ENCODE data around the gene CCT8L2. TPM values are rescaled to one million over a fixed set of nuclear protein-coding genes. Genes with fewer than 3 reads are reported as not detected.
A peak's percentile ranks its signal among the peaks of the same experiment; 100 is the strongest.
"Not testable (repeated sequence)": the region's sequence is repeated elsewhere in the genome, so short reads cannot be mapped to it uniquely, and the experiment has no call there.

Gene CCT8L2, protein sequence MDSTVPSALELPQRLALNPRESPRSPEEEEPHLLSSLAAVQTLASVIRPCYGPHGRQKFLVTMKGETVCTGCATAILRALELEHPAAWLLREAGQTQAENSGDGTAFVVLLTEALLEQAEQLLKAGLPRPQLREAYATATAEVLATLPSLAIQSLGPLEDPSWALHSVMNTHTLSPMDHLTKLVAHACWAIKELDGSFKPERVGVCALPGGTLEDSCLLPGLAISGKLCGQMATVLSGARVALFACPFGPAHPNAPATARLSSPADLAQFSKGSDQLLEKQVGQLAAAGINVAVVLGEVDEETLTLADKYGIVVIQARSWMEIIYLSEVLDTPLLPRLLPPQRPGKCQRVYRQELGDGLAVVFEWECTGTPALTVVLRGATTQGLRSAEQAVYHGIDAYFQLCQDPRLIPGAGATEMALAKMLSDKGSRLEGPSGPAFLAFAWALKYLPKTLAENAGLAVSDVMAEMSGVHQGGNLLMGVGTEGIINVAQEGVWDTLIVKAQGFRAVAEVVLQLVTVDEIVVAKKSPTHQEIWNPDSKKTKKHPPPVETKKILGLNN
- total RNA-seq, result not detected

DNA sequence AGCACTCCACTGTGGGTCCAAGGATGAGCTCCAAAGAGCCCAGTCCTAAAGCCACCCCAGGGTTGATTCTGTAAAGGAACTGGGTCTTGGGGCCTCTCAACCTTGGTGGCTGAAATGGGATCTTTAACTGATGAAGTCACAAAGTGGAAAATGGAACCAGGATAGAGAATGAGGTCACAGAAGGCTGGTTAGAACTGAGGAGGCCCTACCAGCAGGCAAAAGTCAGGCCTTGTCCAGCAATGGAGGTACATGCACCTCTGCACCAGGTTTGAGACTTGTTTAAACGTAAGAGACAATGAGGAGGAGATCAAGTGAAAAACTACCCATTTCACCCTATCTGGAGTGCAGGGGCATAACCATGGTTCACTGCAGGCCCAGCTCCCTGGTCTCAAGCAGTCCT lies at the start of gene CCT8L2:
CCT8L2 (minus strand) TSS at position 101 of the 400 bp plus-strand sequence. CDS start 260 bp downstream, outside the sequence.
- DNase-seq; POLR2A ChIA-PET; H3K27ac Mint-ChIP-seq; H3K9me3 Mint-ChIP-seq; ATAC-seq (ENCODE audit: low read depth); H3K4me1 Mint-ChIP-seq; H3K27me3 Mint-ChIP-seq; H3K4me3 Mint-ChIP-seq; H3K36me3 Mint-ChIP-seq: not testable (repeated sequence)

- H3K4me3 Mint-ChIP-seq; ATAC-seq (ENCODE audit: low read depth); H3K27ac Mint-ChIP-seq; DNase-seq; H3K27me3 Mint-ChIP-seq; POLR2A ChIA-PET; H3K9me3 Mint-ChIP-seq; H3K36me3 Mint-ChIP-seq; H3K4me1 Mint-ChIP-seq: not testable (repeated sequence)
These were observed 42.8 kb upstream of the CCT8L2 start for GRCh38 chr22:16635442-16635841.

DNA sequence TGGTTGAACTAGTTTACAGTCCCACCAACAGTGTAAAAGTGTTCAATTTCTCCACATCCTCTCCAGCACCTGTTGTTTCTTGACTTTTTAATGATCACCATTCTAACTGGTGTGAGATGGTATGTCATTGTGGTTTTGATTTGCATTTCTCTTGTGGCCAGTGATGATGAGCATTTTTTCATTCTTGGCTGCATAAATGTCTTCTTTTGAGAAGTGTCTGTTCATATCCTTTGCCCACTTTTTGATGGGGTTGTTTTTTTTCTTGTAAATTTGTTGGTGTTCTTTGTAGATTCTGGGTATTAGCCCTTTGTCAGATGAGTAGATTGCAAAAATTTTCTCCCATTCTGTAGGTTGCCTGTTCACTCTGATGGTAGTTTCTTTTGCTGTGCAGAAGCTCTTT lies 41.5 kb upstream of the CCT8L2 start:
- H3K27me3 Mint-ChIP-seq; DNase-seq; POLR2A ChIA-PET; ATAC-seq (ENCODE audit: low read depth); H3K4me1 Mint-ChIP-seq; H3K36me3 Mint-ChIP-seq; H3K27ac Mint-ChIP-seq; H3K9me3 Mint-ChIP-seq; H3K4me3 Mint-ChIP-seq: not testable (repeated sequence)

- H3K27ac Mint-ChIP-seq; POLR2A ChIA-PET; DNase-seq; H3K27me3 Mint-ChIP-seq; H3K4me3 Mint-ChIP-seq; ATAC-seq (ENCODE audit: low read depth); H3K36me3 Mint-ChIP-seq; H3K9me3 Mint-ChIP-seq; H3K4me1 Mint-ChIP-seq: not testable (repeated sequence)
These were observed 35.9 kb upstream of the CCT8L2 start for GRCh38 chr22:16628476-16628875.

DNA sequence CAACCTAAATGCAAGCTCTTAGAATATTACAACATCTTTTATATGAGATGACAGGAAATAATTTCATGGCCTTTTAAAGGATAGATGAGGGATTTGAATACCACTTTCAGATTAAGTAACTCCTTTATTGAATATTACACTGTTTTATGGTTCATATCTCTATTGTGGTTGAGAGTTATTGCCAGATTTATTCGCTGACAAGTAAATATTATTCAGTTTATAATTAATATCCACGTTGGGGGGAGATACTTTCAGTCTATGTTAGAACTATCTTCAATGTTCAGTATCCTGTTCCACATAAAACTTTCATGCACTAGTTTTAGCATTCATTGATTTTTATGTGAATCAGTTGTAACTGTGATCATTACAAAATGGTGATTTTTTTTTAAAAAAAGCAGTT lies 32.4 kb upstream of the CCT8L2 start:
- POLR2A ChIA-PET, H3K27ac Mint-ChIP-seq: not testable (repeated sequence)

GRCh38 chr22:16623595-16623994 lies 31.0 kb upstream of the CCT8L2 start:
- H3K27ac Mint-ChIP-seq; DNase-seq; H3K4me1 Mint-ChIP-seq; POLR2A ChIA-PET; ATAC-seq (ENCODE audit: low read depth); H3K4me3 Mint-ChIP-seq; H3K27me3 Mint-ChIP-seq; H3K9me3 Mint-ChIP-seq; H3K36me3 Mint-ChIP-seq: not testable (repeated sequence)

More for the DNA sequence above, 32.4 kb upstream of the CCT8L2 start:
- H3K27me3 Mint-ChIP-seq; H3K9me3 Mint-ChIP-seq; H3K36me3 Mint-ChIP-seq; DNase-seq; H3K4me1 Mint-ChIP-seq; H3K4me3 Mint-ChIP-seq; ATAC-seq (ENCODE audit: low read depth): not testable (repeated sequence)

GRCh38 chr22:16617516-16617915 lies 24.9 kb upstream of the CCT8L2 start:
- ATAC-seq (ENCODE audit: low read depth); H3K27me3 Mint-ChIP-seq; POLR2A ChIA-PET; H3K4me1 Mint-ChIP-seq; H3K36me3 Mint-ChIP-seq; H3K9me3 Mint-ChIP-seq; DNase-seq; H3K27ac Mint-ChIP-seq: not testable (repeated sequence)
- peak overlapping the region; percentile 51 for H3K4me3 Mint-ChIP-seq

DNA sequence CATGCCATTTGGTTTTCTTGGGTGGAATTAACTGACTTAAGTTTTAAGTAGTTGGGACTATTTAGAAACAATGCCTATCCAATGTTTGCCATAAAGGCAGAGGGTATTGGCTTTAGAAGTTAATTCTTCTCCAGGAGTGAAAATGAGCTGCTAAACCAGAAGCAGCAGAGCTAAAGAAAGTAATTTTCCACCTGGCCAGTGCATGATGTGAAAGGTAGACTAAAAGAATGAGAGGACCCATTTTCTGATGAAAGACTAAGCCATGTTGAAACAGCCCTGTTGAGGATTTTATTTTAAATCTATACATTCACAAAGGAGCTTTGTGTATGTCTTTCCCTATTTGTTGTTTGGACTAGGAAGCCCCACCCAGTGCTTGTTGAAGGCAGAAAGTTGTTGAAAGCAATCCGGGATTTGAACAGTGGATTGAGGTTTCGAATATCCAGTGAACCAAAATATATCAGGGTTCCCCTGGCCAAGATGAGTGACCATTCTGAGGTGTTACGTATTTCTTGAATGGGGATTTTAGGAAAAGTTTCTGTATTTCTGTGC lies 23.9 kb upstream of the CCT8L2 start:
- H3K4me3 Mint-ChIP-seq; H3K36me3 Mint-ChIP-seq; H3K4me1 Mint-ChIP-seq; DNase-seq; H3K27me3 Mint-ChIP-seq; H3K9me3 Mint-ChIP-seq; ATAC-seq (ENCODE audit: low read depth); POLR2A ChIA-PET; H3K27ac Mint-ChIP-seq: not testable (repeated sequence)

GRCh38 chr22:16615606-16616245 lies 23.1 kb upstream of the CCT8L2 start:
- DNase-seq; H3K4me1 Mint-ChIP-seq; H3K27me3 Mint-ChIP-seq; H3K4me3 Mint-ChIP-seq; H3K36me3 Mint-ChIP-seq; H3K27ac Mint-ChIP-seq; POLR2A ChIA-PET; H3K9me3 Mint-ChIP-seq; ATAC-seq (ENCODE audit: low read depth): not testable (repeated sequence)

GRCh38 chr22:16609548-16610261 lies 17.1 kb upstream of the CCT8L2 start:
- no peaks in the 10 kb centered on the region for H3K9me3 Mint-ChIP-seq
- ATAC-seq (ENCODE audit: low read depth) (peak; percentile 45), DNase-seq (peak; percentile 31)
- POLR2A ChIA-PET, result no interaction called here
- no peaks in the 10 kb centered on the region for H3K4me1 Mint-ChIP-seq
- peak overlapping the region; percentile 37 for H3K4me3 Mint-ChIP-seq
- H3K27ac Mint-ChIP-seq, result no peak overlapping the region
- peaks cover 22% of the 10 kb centered on the region for H3K27me3 Mint-ChIP-seq
- H3K36me3 Mint-ChIP-seq, result no peaks in the 10 kb centered on the region

DNA sequence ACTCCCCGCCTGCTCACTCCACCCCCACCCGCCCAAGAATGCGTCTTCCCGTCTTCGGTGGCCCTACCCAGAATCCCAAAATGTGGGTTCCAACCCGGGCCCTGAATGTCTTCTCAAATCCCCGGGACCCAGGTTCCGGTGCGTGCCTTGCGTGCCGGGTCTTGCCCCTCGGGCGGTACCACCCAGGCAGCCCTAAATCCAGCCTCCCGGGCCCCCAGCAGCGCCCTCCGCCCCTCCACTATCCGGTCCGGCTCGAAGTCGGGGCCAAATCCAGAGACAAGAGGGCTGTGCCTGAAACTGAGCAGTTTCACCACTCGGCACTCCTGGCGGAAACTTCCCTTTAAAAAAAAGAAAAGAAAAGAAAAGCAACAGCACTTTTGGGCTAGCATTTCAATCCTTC lies 16.3 kb upstream of the CCT8L2 start:
- Mint-ChIP-seq H3K27me3 (peaks cover 25% of the 10 kb centered on the region), H3K9me3 (no peaks in the 10 kb centered on the region), H3K4me3 (no peak overlapping the region), H3K27ac (no peak overlapping the region), H3K36me3 (no peaks in the 10 kb centered on the region), H3K4me1 (no peaks in the 10 kb centered on the region)
- POLR2A ChIA-PET, result no interaction called here
- ATAC-seq (ENCODE audit: low read depth) (no peak), DNase-seq (no peak)

GRCh38 chr22:16604257-16604998 lies 11.8 kb upstream of the CCT8L2 start:
- peaks cover 40% of the 10 kb centered on the region for H3K27me3 Mint-ChIP-seq
- ATAC-seq (ENCODE audit: low read depth); DNase-seq; H3K27ac Mint-ChIP-seq; H3K4me3 Mint-ChIP-seq; H3K4me1 Mint-ChIP-seq; POLR2A ChIA-PET; H3K36me3 Mint-ChIP-seq; H3K9me3 Mint-ChIP-seq: not testable (repeated sequence)

GRCh38 chr22:16603770-16604242 lies 11.2 kb upstream of the CCT8L2 start:
- H3K27ac Mint-ChIP-seq; ATAC-seq (ENCODE audit: low read depth); H3K4me1 Mint-ChIP-seq; H3K9me3 Mint-ChIP-seq; DNase-seq; POLR2A ChIA-PET; H3K36me3 Mint-ChIP-seq: not testable (repeated sequence)
- H3K27me3 Mint-ChIP-seq, result peaks cover 40% of the 10 kb centered on the region
- H3K4me3 Mint-ChIP-seq, result peak overlapping the region; percentile 80

Measured in activated naive CD8-positive, alpha-beta T cell treated with anti-CD3 and anti-CD28 coated beads, Interleukin-2, amount 10 ng/mL, durations not matched to agents 7 days and 5 days (primary cell).